Hematopoietic multipotent progenitor cell treated with erythropoietin and hydrocortisone succinate and interleukin-3 and kit ligand, for 8 days (in vitro differentiated cells): ENCODE measurements around the gene BRMS1.
"Not testable (repeated sequence)": the region's sequence is repeated elsewhere in the genome, so short reads cannot be mapped to it uniquely, and the experiment has no call there.

ENCODE experiments used
- DNase-seq: peaks from one replicate; pipeline ENCODE4 v3.0.0-alpha.2; 2015

BRMS1 gene

GRCh38 chr11:66362481-66363147 lies 17.7 kb upstream of the BRMS1 start:
- DNase-seq = no peak

GRCh38 chr11:66361502-66361941 lies 16.6 kb upstream of the BRMS1 start:
- DNase-seq = no peak

- DNase-seq = no peak
These were observed 15.6 kb upstream of the BRMS1 start for GRCh38 chr11:66360406-66361073.

GRCh38 chr11:66359662-66360087 lies 14.8 kb upstream of the BRMS1 start:
- peak; percentile 29 for DNase-seq

GRCh38 chr11:66350560-66351235 lies 5.8 kb upstream of the BRMS1 start:
- DNase-seq = not testable (repeated sequence)

GRCh38 chr11:66349084-66349386 lies 4.1 kb upstream of the BRMS1 start:
- DNase-seq = no peak

GRCh38 chr11:66347425-66348276 lies 2.7 kb upstream of the BRMS1 start, which contains the start of gene B4GAT1:
Gene B4GAT1, minus strand, starts transcription at chr11:66347629. Its CDS starts 84 bp downstream, at chr11:66347545.
- DNase-seq = peak; percentile 83

- no peak for DNase-seq
These were observed 1.8 kb upstream of the BRMS1 start for GRCh38 chr11:66346476-66347424.

- DNase-seq = no peak
These were observed 379 bp upstream of the BRMS1 start for GRCh38 chr11:66345316-66345649.

- DNase-seq = no peak
These were observed 1.7 kb downstream of the BRMS1 start for GRCh38 chr11:66343176-66343575.

GRCh38 chr11:66341502-66342126 lies 3.3 kb downstream of the BRMS1 start:
- DNase-seq = no peak

- DNase-seq = no peak
These were observed 4.1 kb downstream of the BRMS1 start for GRCh38 chr11:66340596-66341501.

GRCh38 chr11:66339686-66340483 lies 5.0 kb downstream of the BRMS1 start:
- no peak for DNase-seq

GRCh38 chr11:66339162-66339675 lies 5.7 kb downstream of the BRMS1 start:
- no peak for DNase-seq

- DNase-seq = no peak
These were observed 6.4 kb downstream of the BRMS1 start for GRCh38 chr11:66338276-66339161.

GRCh38 chr11:66337103-66337899 lies 7.6 kb downstream of the BRMS1 start:
- DNase-seq = no peak
